HepG2 (cell line): ENCODE measurements around the gene PTPN22. TPM values are rescaled to one million over a fixed set of nuclear protein-coding genes. Genes with fewer than 3 reads are reported as not detected.

ENCODE experiments used
- ATAC-seq: fragments of 200-7000 bp; cut with Tn5 transposase; 3 replicates; pipeline ENCODE4 v1.9.1; 2020; ENCODE audit warnings: mild to moderate bottlenecking, moderate library complexity
- BruUV-seq: library from RNA; stranded (reverse); fragments of 400-500 nt; replicated peaks from 2 replicates; lab custom pipeline; 2021; lab: Mats Ljungman, UMichigan
- CTCF ChIA-PET: fragments of 300-600 bp; formaldehyde crosslinking; extraction: SDS; loops from one replicate; lab custom pipeline; 2021; ENCODE audit warnings: low total read pairs, inconsistent platforms, low intra/inter-chr PET ratio; lab: Yijun Ruan, JAX
- POLR2A ChIA-PET: fragments of 350-600 bp; sonication (Branson Sonifier 250); formaldehyde crosslinking; loops from one replicate; lab custom pipeline; 2020; ENCODE audit warnings: antibody characterized with exemption, inconsistent platforms; lab: Yijun Ruan, JAX
- DNase-seq: peaks from one replicate; pipeline ENCODE4 v3.0.0-alpha.2; 2015; ENCODE audit warnings: low spot score
- FAIRE-seq: peaks from 3 replicates; lab custom pipeline; 2011; peaks lifted over from hg19 to GRCh38; lab: Jason Lieb, UNC
- H2AFZ ChIP-seq: one replicate; pipeline ENCODE4 v1.6.1; 2011; ENCODE audit warnings: low read length, inconsistent platforms
- H3K27ac ChIP-seq: fragments of 300-600 bp; 3 replicates; pipeline ENCODE4 v1.8.0; 2011; ENCODE audit warnings: mixed run types, mild to moderate bottlenecking, mixed read lengths, low read length, inconsistent platforms; ENCODE audit not compliant: insufficient read depth; ENCODE audit errors: extremely low read length
- H3K27me3 ChIP-seq, 2 experiments: fragments of 200-600 bp in 1 of 2; 2 replicates in 1 of 2; 3 replicates in 1 of 2; pipeline versions ENCODE4 v1.6.0 to v1.8.0; 2011; ENCODE audit warnings: low read length in 2 of 2, mild to moderate bottlenecking in 2 of 2, moderate library complexity in 2 of 2, inconsistent platforms in 1 of 2; ENCODE audit not compliant: insufficient read depth in 2 of 2, control insufficient read depth in 1 of 2
- H3K36me3 ChIP-seq, 2 experiments: fragments of 200-600 bp in 1 of 2; replicated peaks in 1 of 2; 2 replicates in 1 of 2; 3 replicates in 1 of 2; pipeline versions ENCODE4 v1.5.1 to v1.8.0; 2011; ENCODE audit warnings: low read length in 2 of 2, inconsistent platforms in 1 of 2; ENCODE audit not compliant: insufficient read depth in 2 of 2, control insufficient read depth in 1 of 2
- H3K4me1 ChIP-seq: 2 replicates; pipeline ENCODE4 v1.5.1; 2012; ENCODE audit warnings: low read length, inconsistent platforms; ENCODE audit not compliant: insufficient read depth
- H3K4me2 ChIP-seq: 2 replicates; pipeline ENCODE4 v1.6.0; 2011; ENCODE audit warnings: low read depth, low read length, inconsistent platforms
- H3K4me3 ChIP-seq, 3 experiments: fragments of 200-600 bp in 1 of 3; sonication (generic), shearing (Covaris generic) in 1 of 3; replicated peaks in 1 of 3; 2 replicates each; pipeline ENCODE4 v1.5.1; 2011 to 2016; ENCODE audit warnings: low read length in 3 of 3, inconsistent platforms in 2 of 3, low read depth in 2 of 3, mild to moderate bottlenecking in 2 of 3, control low read depth in 1 of 3, mixed read lengths in 1 of 3; ENCODE audit not compliant: insufficient read depth in 1 of 3
- H3K79me2 ChIP-seq: one replicate; pipeline ENCODE4 v1.6.1; 2011; ENCODE audit warnings: low read length, inconsistent platforms; ENCODE audit not compliant: insufficient read depth
- H3K9ac ChIP-seq: 2 replicates; pipeline ENCODE4 v1.6.0; 2011; ENCODE audit warnings: mild to moderate bottlenecking, low read depth, low read length, inconsistent platforms; ENCODE audit not compliant: insufficient read depth
- H3K9me3 ChIP-seq: 2 replicates; pipeline ENCODE4 v1.5.1; 2012; ENCODE audit warnings: mild to moderate bottlenecking, low read length
- H4K20me1 ChIP-seq: 2 replicates; pipeline ENCODE4 v1.6.0; 2011; ENCODE audit warnings: inconsistent platforms, mild to moderate bottlenecking, low read length, moderate library complexity; ENCODE audit not compliant: insufficient read depth
- GATAD1 ChIP-seq: IDR thresholded peaks from 2 replicates; pipeline ENCODE4 v1.6.1; 2016; ENCODE audit warnings: missing genetic modification reagents, missing compliant biosample characterization
- MAFF ChIP-seq: IDR thresholded peaks from 2 replicates; pipeline ENCODE4 v1.6.1; 2011; ENCODE audit warnings: low read depth, low read length, improper control_type of control experiment
- MAFK ChIP-seq, 2 experiments: IDR thresholded peaks in 1 of 2; conservative IDR thresholded peaks in 1 of 2; 2 replicates each; pipeline ENCODE4 v1.6.1; 2011; ENCODE audit warnings: improper control_type of control experiment in 2 of 2, low read length in 2 of 2
- PAX8 ChIP-seq: sonication (generic); formaldehyde crosslinking; IDR thresholded peaks from 2 replicates; pipeline ENCODE4 v1.8.0; 2022; ENCODE audit warnings: mild to moderate bottlenecking, missing genetic modification reagents, borderline replicate concordance
- PITX1 ChIP-seq: sonication (generic); formaldehyde crosslinking; IDR thresholded peaks from 2 replicates; pipeline ENCODE4 v1.5.1; 2020; ENCODE audit warnings: mild to moderate bottlenecking, missing genetic modification reagents
- SP2 ChIP-seq: sonication (generic); formaldehyde crosslinking; IDR thresholded peaks from 2 replicates; pipeline ENCODE4 v1.5.1; 2020; ENCODE audit warnings: mild to moderate bottlenecking, missing genetic modification reagents
- U2AF1 ChIP-seq: fragments of 200-400 bp; formaldehyde crosslinking; optimal IDR thresholded peaks from 2 replicates; pipeline ENCODE3; 2017; ENCODE audit warnings: mild to moderate bottlenecking, low read depth, low read length
- ZNF235 ChIP-seq: sonication (generic); formaldehyde crosslinking; IDR thresholded peaks from 2 replicates; pipeline ENCODE4 v1.8.1; 2023; ENCODE audit warnings: mild to moderate bottlenecking, missing genetic modification reagents, borderline replicate concordance
- ZNF674 ChIP-seq: sonication (generic); formaldehyde crosslinking; IDR thresholded peaks from 2 replicates; pipeline ENCODE4 v1.5.0; 2020; ENCODE audit warnings: low read depth, mild to moderate bottlenecking, missing genetic modification reagents
- ZNF746 ChIP-seq: sonication (generic); formaldehyde crosslinking; IDR thresholded peaks from 2 replicates; pipeline ENCODE4 v1.8.0; 2022; ENCODE audit warnings: mild to moderate bottlenecking, missing genetic modification reagents
- ZNF775 ChIP-seq: sonication (generic); formaldehyde crosslinking; IDR thresholded peaks from 2 replicates; pipeline ENCODE4 v1.4.0; 2020; ENCODE audit warnings: missing genetic modification reagents, mild to moderate bottlenecking, moderate library complexity, borderline replicate concordance
- ZSCAN29 ChIP-seq: sonication (generic); formaldehyde crosslinking; conservative IDR thresholded peaks from 2 replicates; pipeline ENCODE4 v1.4.0; 2020; ENCODE audit warnings: mild to moderate bottlenecking, missing genetic modification reagents
- WGBS: methylation state at CpG from one replicate; pipeline ENCODE4 v1.1.6; 2017; ENCODE audit warnings: low lambda C conversion rate; 5-methylcytosine and 5-hydroxymethylcytosine counted together
- in situ Hi-C: cut with HindIII; loops from 2 replicates; pipeline ENCODE4 v1.10.0; 2017; ENCODE audit warnings: low pct_unique_long_range_greater_than_20kb; ENCODE audit not compliant: extremely low pct_ligation_motif_present
- intact Hi-C: fragments of 100-400 bp; cut with micrococcal nuclease; formaldehyde crosslinking; loops from one replicate; pipeline ENCODE4 v1.10.0; 2022; ENCODE audit not compliant: unreplicated experiment
- polyA plus RNA-seq, 8 experiments: library from polyadenylated mRNA; depleted of rRNA in 3 of 8; stranded (reverse) in 7 of 8; unstranded in 1 of 8; fragments of >200 nt; fragmentation: Illumina TruSeq in 4 of 8; extraction: Trizol in 4 of 8; gene quantifications; 2 replicates each; pipeline versions ENCODE4 v1.2.1 to v1.2.3, GENCODE V29; 2011 to 2016; ENCODE audit warnings: low read depth in 4 of 8, missing spikeins in 1 of 8, mixed read lengths in 1 of 8; ENCODE audit not compliant: insufficient read depth in 1 of 8
- total RNA-seq, 5 experiments: library from RNA; depleted of rRNA; stranded (reverse); fragments of >200 nt; fragmentation: Illumina TruSeq; extraction: Trizol; gene quantifications; 2 replicates each; pipeline ENCODE4 v1.2.3, GENCODE V29; 2016; ENCODE audit warnings: low read depth in 1 of 5

Gene PTPN22
- total and polyA plus RNA-seq, 2 of the 13 experiments (the other 11 are each of a cell fraction or from before 2014, with no cell fraction given), result not detected

DNA sequence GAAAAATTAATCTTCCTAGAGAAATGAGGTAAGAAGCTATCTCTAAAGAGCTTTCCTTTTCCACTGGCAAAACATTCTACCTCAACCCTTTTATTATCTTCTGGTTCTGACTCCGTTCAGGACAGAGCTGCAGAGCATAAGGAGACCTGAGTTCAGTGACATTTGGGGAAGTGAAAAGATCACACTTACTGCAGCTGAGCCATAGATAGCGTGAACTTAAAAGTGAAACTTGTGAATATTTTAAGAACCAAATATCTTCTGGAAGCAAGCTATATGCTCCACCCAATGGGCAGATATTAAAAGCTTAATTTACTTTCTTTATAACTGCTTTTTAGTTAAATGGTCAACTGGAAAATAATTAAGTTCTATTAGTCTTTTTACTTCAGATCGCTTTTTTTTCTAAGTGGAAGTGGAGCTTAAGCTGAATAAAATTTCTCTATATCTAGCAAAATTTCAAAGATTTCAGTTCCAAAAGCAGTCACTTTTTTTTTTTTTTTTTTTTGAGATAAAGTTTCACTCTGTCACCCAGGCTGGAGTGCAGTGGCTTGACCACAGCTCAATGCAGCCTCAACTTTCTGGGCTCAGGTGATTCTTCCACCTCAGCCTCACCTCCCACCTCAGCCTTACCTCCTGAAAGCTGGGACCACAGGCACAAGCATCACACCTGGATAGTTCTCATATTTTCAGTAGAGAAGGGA is 11.9 kb downstream of the PTPN22 start (continued):
- TF ChIP-seq GATAD1 (CRISPR knock-in tag), result no peak
- no peak for TF ChIP-seq ZSCAN29 (CRISPR knock-in tag)
- TF ChIP-seq ZNF746 (CRISPR knock-in tag), result no peak

DNA sequence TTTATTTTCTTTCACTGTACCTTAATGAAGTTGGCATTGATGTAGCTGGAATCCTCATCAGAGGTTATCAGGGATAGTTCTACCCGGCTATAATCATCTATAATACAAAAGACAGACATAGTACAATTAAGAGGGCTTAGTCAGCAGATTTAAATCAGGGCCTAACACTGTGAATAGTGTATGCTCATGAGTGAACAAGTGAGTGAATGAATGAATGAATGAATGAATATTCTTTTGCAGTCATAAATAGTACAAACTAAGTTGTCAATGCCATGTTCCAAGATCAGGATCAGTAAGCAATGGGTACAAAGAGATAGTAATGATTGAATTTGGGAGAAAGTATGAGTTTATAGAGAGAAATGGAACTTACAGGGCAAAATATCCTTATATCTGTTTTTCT is 12.5 kb downstream of the PTPN22 start:
- Histone ChIP-seq H4K20me1 (no peaks in the 10 kb centered on the region), H3K27ac (no peak overlapping the region), H3K9me3 (no peaks in the 10 kb centered on the region), H3K4me1 (peaks cover 14% of the 10 kb centered on the region), H3K4me3 (no peak overlapping the region), H3K9ac (no peak overlapping the region), H2AFZ (no peak overlapping the region), H3K27me3 (no peaks in the 10 kb centered on the region; a peak in 1 of 5 replicates), H3K36me3 (no peaks in the 10 kb centered on the region), H3K79me2 (no peaks in the 10 kb centered on the region), H3K4me2 (no peak overlapping the region)
- no peak for DNase-seq
- no TSS peak for BruUV-seq
- ChIA-PET POLR2A (no interaction called here), CTCF (no interaction called here)
- intact Hi-C loops (no loop called here), in situ Hi-C loops (no loop called here)
- WGBS, result 4% methylated on average over 1 of the region's 1 CpG
- ATAC-seq, result no peak
- TF ChIP-seq PITX1 (CRISPR knock-in tag) (no peak), MAFF (peak; percentile 79), ZNF674 (CRISPR knock-in tag) (no peak), SP2 (CRISPR knock-in tag) (no peak), ZNF235 (no peak), PAX8 (CRISPR knock-in tag) (no peak), U2AF1 (no peak), MAFK (conservative IDR thresholded peaks at IDR 0.05 in 1 of 2, IDR thresholded peaks at IDR 0.05 in 1 of 2; ENCODE audit: low read length in 2 of 2) (peak; percentile 71 to 90), ZNF775 (CRISPR knock-in tag) (no peak)
- no peak for FAIRE-seq
